ENCODE measurements around the gene AKR1B1. TPM values are rescaled to one million over a fixed set of nuclear protein-coding genes. Genes with fewer than 3 reads are reported as not detected.

Gene AKR1B1
- total and polyA plus RNA-seq, 2 of the 13 experiments (the other 11 are each of a cell fraction or from before 2014, with no cell fraction given), result 89.9 to 133 TPM

- TF ChIP-seq ZBTB2 (CRISPR knock-in tag; IDR thresholded peaks at IDR 0.05; ENCODE audit: low read depth), result no peak
- 0 out of 2 replicates have a peak, but pooled peaks have one; percentile 16 for TF ChIP-seq STAG1 (CRISPR knock-in tag; IDR thresholded peaks at IDR 0.05)
- no peak for TF ChIP-seq POLR2A (IDR thresholded peaks at IDR 0.05; ENCODE audit: insufficient read depth in 1 of 2, low read depth in 2 of 2, low read length in 2 of 2)
- TF ChIP-seq ZNF460 (CRISPR knock-in tag; IDR thresholded peaks at IDR 0.05; ENCODE audit: borderline replicate concordance), result no peak
- TF ChIP-seq DNMT3B (CRISPR knock-in tag; conservative IDR thresholded peaks at IDR 0.05), result 0 out of 2 replicates have a peak, but pooled peaks have one; percentile 61
- TF ChIP-seq, protein P1, sequence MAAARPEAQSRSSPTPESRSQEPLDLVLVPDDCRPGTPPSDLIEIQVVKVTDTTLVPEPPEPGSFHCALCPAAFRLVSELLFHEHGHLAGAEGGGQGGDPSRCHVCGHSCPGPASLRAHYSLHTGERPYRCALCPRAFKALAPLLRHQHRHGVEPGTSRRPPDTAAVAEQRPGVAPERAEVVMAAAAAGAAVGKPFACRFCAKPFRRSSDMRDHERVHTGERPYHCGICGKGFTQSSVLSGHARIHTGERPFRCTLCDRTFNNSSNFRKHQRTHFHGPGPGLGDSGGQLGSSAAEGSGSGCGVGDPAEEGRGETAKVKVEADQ (CRISPR knock-in tag; IDR thresholded peaks at IDR 0.05; ENCODE audit: borderline replicate concordance), result no peak
- no peak for TF ChIP-seq FOXJ3 (CRISPR knock-in tag; IDR thresholded peaks at IDR 0.05; ENCODE audit: borderline replicate concordance)
- no peak for TF ChIP-seq ESRRA (CRISPR knock-in tag; IDR thresholded peaks at IDR 0.05; ENCODE audit: low read depth)
- no peak for TF ChIP-seq ZFYVE20 (CRISPR knock-in tag; IDR thresholded peaks at IDR 0.05; ENCODE audit: borderline replicate concordance, low read depth)
- TF ChIP-seq SPEN (CRISPR knock-in tag; IDR thresholded peaks at IDR 0.05; ENCODE audit: low read depth), result no peak
- TF ChIP-seq, protein P2, sequence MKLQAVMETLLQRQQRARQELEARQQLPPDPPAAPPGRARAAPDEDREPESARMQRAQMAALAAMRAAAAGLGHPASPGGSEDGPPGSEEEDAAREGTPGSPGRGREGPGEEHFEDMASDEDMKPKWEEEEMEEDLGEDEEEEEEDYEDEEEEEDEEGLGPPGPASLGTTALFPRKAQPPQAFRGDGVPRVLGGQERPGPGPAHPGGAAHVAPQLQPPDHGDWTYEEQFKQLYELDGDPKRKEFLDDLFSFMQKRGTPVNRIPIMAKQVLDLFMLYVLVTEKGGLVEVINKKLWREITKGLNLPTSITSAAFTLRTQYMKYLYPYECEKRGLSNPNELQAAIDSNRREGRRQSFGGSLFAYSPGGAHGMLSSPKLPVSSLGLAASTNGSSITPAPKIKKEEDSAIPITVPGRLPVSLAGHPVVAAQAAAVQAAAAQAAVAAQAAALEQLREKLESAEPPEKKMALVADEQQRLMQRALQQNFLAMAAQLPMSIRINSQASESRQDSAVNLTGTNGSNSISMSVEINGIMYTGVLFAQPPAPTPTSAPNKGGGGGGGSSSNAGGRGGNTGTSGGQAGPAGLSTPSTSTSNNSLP (IDR thresholded peaks at IDR 0.05; ENCODE audit: low read depth, low read length), result no peak
- TF ChIP-seq SOX6 (IDR thresholded peaks at IDR 0.05), result no peak
- TF ChIP-seq SOX6 (CRISPR knock-in tag; IDR thresholded peaks at IDR 0.05), result peak; percentile 68; the same call in 1 of the 2 replicates
- no peak for TF ChIP-seq ZNF251 (CRISPR knock-in tag; IDR thresholded peaks at IDR 0.05)
- TF ChIP-seq ZNF644 (CRISPR knock-in tag; IDR thresholded peaks at IDR 0.05; ENCODE audit: low read depth), result peak; percentile 49; the same call in 1 of the 2 replicates
- no peak for TF ChIP-seq ATF1 (CRISPR knock-in tag; IDR thresholded peaks at IDR 0.05)
- no peak for TF ChIP-seq ZNF597 (CRISPR knock-in tag; IDR thresholded peaks at IDR 0.05)
- no peak for TF ChIP-seq TGIF2 (CRISPR knock-in tag; IDR thresholded peaks at IDR 0.05)
- TF ChIP-seq ZNF225 (CRISPR knock-in tag; IDR thresholded peaks at IDR 0.05), result no peak
- no peak for TF ChIP-seq ZNF205 (CRISPR knock-in tag; IDR thresholded peaks at IDR 0.05)
- TF ChIP-seq ZNF589 (CRISPR knock-in tag; conservative IDR thresholded peaks at IDR 0.05), result no peak
- TF ChIP-seq, protein P3, sequence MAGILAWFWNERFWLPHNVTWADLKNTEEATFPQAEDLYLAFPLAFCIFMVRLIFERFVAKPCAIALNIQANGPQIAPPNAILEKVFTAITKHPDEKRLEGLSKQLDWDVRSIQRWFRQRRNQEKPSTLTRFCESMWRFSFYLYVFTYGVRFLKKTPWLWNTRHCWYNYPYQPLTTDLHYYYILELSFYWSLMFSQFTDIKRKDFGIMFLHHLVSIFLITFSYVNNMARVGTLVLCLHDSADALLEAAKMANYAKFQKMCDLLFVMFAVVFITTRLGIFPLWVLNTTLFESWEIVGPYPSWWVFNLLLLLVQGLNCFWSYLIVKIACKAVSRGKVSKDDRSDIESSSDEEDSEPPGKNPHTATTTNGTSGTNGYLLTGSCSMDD (CRISPR knock-in tag; IDR thresholded peaks at IDR 0.05), result no peak
- no peak for TF ChIP-seq TCF7L2 (IDR thresholded peaks at IDR 0.05; ENCODE audit: low read depth, low read length)
- peak; percentile 56 for TF ChIP-seq BCL6 (CRISPR knock-in tag; IDR thresholded peaks at IDR 0.05)
- TF ChIP-seq KLF13 (CRISPR knock-in tag; IDR thresholded peaks at IDR 0.05), result no peak
- TF ChIP-seq EHMT2 (IDR thresholded peaks at IDR 0.05; ENCODE audit: borderline replicate concordance, low read depth, low read length), result no peak
- no peak for TF ChIP-seq ZNF629 (CRISPR knock-in tag; conservative IDR thresholded peaks at IDR 0.05)
These were observed 39.8 kb downstream of the AKR1B1 start (continued) for GRCh38 chr7:134419085-134419484.

Data from HepG2 (cell line).